Measurements from ENCODE around the gene WDR90.

GRCh38 chr16:610513-611381 is 38.4 kb upstream of the WDR90 start:
- TF ChIP-seq CTCF (conservative IDR thresholded peaks at IDR 0.05 in 1 of 2, IDR thresholded peaks at IDR 0.05 in 1 of 2; ENCODE audit: extremely low read depth in 1 of 2, insufficient read depth in 1 of 2, low read depth in 1 of 2, low read length in 2 of 2) (peak; percentile 84 to 97), EZH2 (IDR thresholded peaks at IDR 0.05; ENCODE audit: borderline replicate concordance, low read length) (no peak)
